Liver (tissue), 9 donors: Measurements from ENCODE around the gene BCR. TPM values are rescaled to one million over a fixed set of nuclear protein-coding genes. Genes with fewer than 3 reads are reported as not detected.

Experiments
- DNase-seq: peaks from one replicate; pipeline ENCODE4 v3.0.0-alpha.2; 2017; ENCODE audit warnings: low spot score
- H3K27ac ChIP-seq, 2 donors: one replicate each; pipeline ENCODE4 v1.7.0; 2013; ENCODE audit warnings: inconsistent platforms in 2 of 2, low read length in 2 of 2, control low read depth in 1 of 2, low read depth in 1 of 2, mild to moderate bottlenecking in 1 of 2
- H3K27me3 ChIP-seq, 4 donors: one replicate each; pipeline versions ENCODE4 v1.6.1 to v1.7.0; 2013; ENCODE audit warnings: low read length in 3 of 4, inconsistent platforms in 1 of 4, mild to moderate bottlenecking in 1 of 4, moderate library complexity in 1 of 4; ENCODE audit not compliant: control insufficient read depth in 4 of 4, insufficient read depth in 4 of 4
- H3K36me3 ChIP-seq, 4 donors: one replicate each; pipeline versions ENCODE4 v1.6.1 to v1.7.0; 2013; ENCODE audit warnings: low read length in 3 of 4, mild to moderate bottlenecking in 3 of 4, low read depth in 1 of 4, moderate library complexity in 1 of 4; ENCODE audit not compliant: control insufficient read depth in 4 of 4, insufficient read depth in 3 of 4
- H3K4me1 ChIP-seq, 4 donors: one replicate each; pipeline versions ENCODE4 v1.6.1 to v1.7.0; 2013; ENCODE audit warnings: low read length in 3 of 4, mild to moderate bottlenecking in 3 of 4, moderate library complexity in 1 of 4; ENCODE audit not compliant: control insufficient read depth in 4 of 4, insufficient read depth in 4 of 4
- H3K4me3 ChIP-seq, 3 donors: one replicate each; pipeline versions ENCODE4 v1.6.1 to v1.7.0; 2013; ENCODE audit warnings: low read length in 3 of 3, control low read depth in 1 of 3, low read depth in 1 of 3, mild to moderate bottlenecking in 1 of 3
- H3K9ac ChIP-seq, 2 donors: one replicate each; pipeline ENCODE4 v1.7.0; 2013; ENCODE audit warnings: low read length in 2 of 2, mild to moderate bottlenecking in 2 of 2, moderate library complexity in 2 of 2, control low read depth in 1 of 2, low read depth in 1 of 2
- H3K9me3 ChIP-seq, 4 donors: one replicate each; pipeline versions ENCODE4 v1.6.1 to v1.7.0; 2013; ENCODE audit warnings: low read length in 3 of 4; ENCODE audit not compliant: control insufficient read depth in 4 of 4
- CTCF ChIP-seq: fragments of 150-350 bp; IDR thresholded peaks from 2 replicates; pipeline ENCODE4 v1.5.1; 2017; ENCODE audit warnings: improper control_type of control experiment, low read depth, low read length; ENCODE audit not compliant: missing input control
- EGR1 ChIP-seq, 2 donors: IDR thresholded peaks; 2 replicates each; pipeline ENCODE4 v1.6.1; 2016 to 2018; ENCODE audit warnings: antibody characterized with exemption in 2 of 2, low read depth in 2 of 2
- FOXA1 ChIP-seq: IDR thresholded peaks from 2 replicates; pipeline ENCODE4 v1.6.1; 2016; ENCODE audit warnings: antibody characterized with exemption
- GABPA ChIP-seq, 2 donors: IDR thresholded peaks in 1 of 2; conservative IDR thresholded peaks in 1 of 2; 2 replicates each; pipeline ENCODE4 v1.6.1; 2016; ENCODE audit warnings: antibody characterized with exemption in 2 of 2, mild to moderate bottlenecking in 1 of 2, moderate library complexity in 1 of 2
- HNF4A ChIP-seq, 2 donors: conservative IDR thresholded peaks; 2 replicates each; pipeline ENCODE4 v1.6.1; 2016; ENCODE audit warnings: antibody characterized with exemption in 2 of 2, mild to moderate bottlenecking in 2 of 2
- HNF4G ChIP-seq: IDR thresholded peaks from 2 replicates; pipeline ENCODE4 v1.6.1; 2016; ENCODE audit warnings: antibody characterized with exemption
- JUND ChIP-seq, 2 donors: IDR thresholded peaks; 2 replicates each; pipeline ENCODE4 v1.6.1; 2016; ENCODE audit warnings: antibody characterized with exemption in 2 of 2
- NR2F2 ChIP-seq: IDR thresholded peaks from 2 replicates; pipeline ENCODE4 v1.6.1; 2016; ENCODE audit warnings: antibody characterized with exemption
- RAD21 ChIP-seq, 2 donors: IDR thresholded peaks; 2 replicates each; pipeline ENCODE4 v1.6.1; 2016; ENCODE audit warnings: antibody characterized with exemption in 2 of 2, mild to moderate bottlenecking in 2 of 2
- REST ChIP-seq: IDR thresholded peaks from 2 replicates; pipeline ENCODE4 v1.6.1; 2016; ENCODE audit warnings: antibody characterized with exemption, mild to moderate bottlenecking
- RXRA ChIP-seq, 2 donors: IDR thresholded peaks; 2 replicates each; pipeline ENCODE4 v1.6.1; 2017 to 2018; ENCODE audit warnings: antibody characterized with exemption in 2 of 2, mild to moderate bottlenecking in 1 of 2
- TAF1 ChIP-seq: conservative IDR thresholded peaks from 2 replicates; pipeline ENCODE4 v1.6.1; 2016; ENCODE audit warnings: antibody characterized with exemption, mild to moderate bottlenecking
- YY1 ChIP-seq: IDR thresholded peaks from 2 replicates; pipeline ENCODE4 v1.6.1; 2016; ENCODE audit warnings: antibody characterized with exemption, mild to moderate bottlenecking
- ZBTB33 ChIP-seq: IDR thresholded peaks from 2 replicates; pipeline ENCODE4 v1.6.1; 2016; ENCODE audit warnings: antibody characterized with exemption
- WGBS: extraction: QIAGEN DNeasy Blood & Tissue Kit; methylation state at CpG from one replicate; pipeline ENCODE4 v1.1.7; 2013; 5-methylcytosine and 5-hydroxymethylcytosine counted together
- polyA plus RNA-seq, 2 donors: library from polyadenylated mRNA; stranded (reverse) in 1 of 2; unstranded in 1 of 2; fragments of 200-250 nt in 1 of 2; fragments of >200 nt in 1 of 2; fragmentation: Nextera tagmentation in 1 of 2; extraction: Ambion mirVana in 1 of 2; gene quantifications; one replicate each; pipeline versions ENCODE4 v1.2.1 to v1.2.3, GENCODE V29; 2013 to 2015
- total RNA-seq, 2 donors: library from RNA; depleted of rRNA; stranded (reverse); fragments of >200 nt; gene quantifications; one replicate each; pipeline ENCODE4 v1.2.3, GENCODE V29; 2014
- TF ChIP-seq, protein P1 (sequence below): IDR thresholded peaks from 2 replicates; pipeline ENCODE4 v1.6.1; 2016; ENCODE audit warnings: antibody characterized with exemption
- donor health status: healthy.
- donor health status: healthy.
- donor health status: healthy.
- donor health status: healthy.
- donor health status: healthy.

The BCR gene
- total and polyA plus RNA-seq, 4 donors = 7.4 to 35.6 (median 18.3) TPM

- Histone ChIP-seq H3K36me3 (no peaks in the 10 kb centered on the region), H3K9ac (no peak overlapping the region), H3K27ac (no peak overlapping the region), H3K4me1 (peaks cover 11 to 31% (median 20%) of the 10 kb centered on the region in 4 donors), H3K9me3 (no peaks in the 10 kb centered on the region), H3K27me3 (no peaks in the 10 kb centered on the region), H3K4me3 (no peak overlapping the region)
- DNase-seq = no peak
- TF ChIP-seq GABPA (IDR thresholded peaks at IDR 0.05 in 1 of 2, conservative IDR thresholded peaks at IDR 0.05 in 1 of 2) (no peak), NR2F2 (no peak), CTCF (no peak), TAF1 (no peak), EGR1 (IDR thresholded peaks at IDR 0.05; ENCODE audit: low read depth in 2 of 2) (no peak), YY1 (no peak), REST (no peak), HNF4G (no peak), HNF4A (conservative IDR thresholded peaks at IDR 0.05) (no peak), JUND (IDR thresholded peaks at IDR 0.05) (no peak), FOXA1 (no peak), ZBTB33 (no peak), RAD21 (IDR thresholded peaks at IDR 0.05) (no peak), RXRA (IDR thresholded peaks at IDR 0.05) (no peak)
- TF ChIP-seq, protein P1, sequence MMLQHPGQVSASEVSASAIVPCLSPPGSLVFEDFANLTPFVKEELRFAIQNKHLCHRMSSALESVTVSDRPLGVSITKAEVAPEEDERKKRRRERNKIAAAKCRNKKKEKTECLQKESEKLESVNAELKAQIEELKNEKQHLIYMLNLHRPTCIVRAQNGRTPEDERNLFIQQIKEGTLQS = no peak
- WGBS = 93% methylated on average over 4 of the region's 4 CpGs
Observed at GRCh38 chr22:23144432-23144831, 35.9 kb upstream of the BCR start.
